ENCODE measurements around the gene PTHLH.

PTHLH gene

GRCh38 chr12:27972721-27973120, at the start of gene PTHLH:
PTHLH (minus strand) TSS chr12:27972733; CDS start chr12:27969494, 3,239 bp downstream.
- Histone ChIP-seq H3K36me3 (ENCODE audit: insufficient read depth, insufficient read length, low read length) (no peaks in the 10 kb centered on the region), H3K9ac (ENCODE audit: insufficient read length, low read depth) (no peak within 1 kb of the TSS), H3K4me1 (ENCODE audit: insufficient read depth, insufficient read length) (peaks cover 3% of the 10 kb centered on the region), H3K27me3 (ENCODE audit: insufficient read depth, insufficient read length) (peaks cover 98% of the 10 kb centered on the region), H3K9me3 (ENCODE audit: insufficient read depth, low read length) (no peaks in the 10 kb centered on the region), H3K4me3 (ENCODE audit: insufficient read length, low read depth) (no peak within 1 kb of the TSS)
- TF ChIP-seq ZNF274 (IDR thresholded peaks at IDR 0.05; ENCODE audit: low read depth, low read length) (no peak), YY1 (IDR thresholded peaks at IDR 0.05; ENCODE audit: insufficient read depth, insufficient read length) (no peak), SUZ12 (IDR thresholded peaks at IDR 0.05; ENCODE audit: extremely low read depth, insufficient read depth, insufficient read length) (no peak)
- DNase-seq (ENCODE audit: low read depth, low spot score), result no peak

GRCh38 chr12:28021704-28022103, 49.2 kb upstream of the PTHLH start:
- H3K36me3 ChIP-seq (ENCODE audit: insufficient read depth, insufficient read length, low read length), result no peaks in the 10 kb centered on the region
- no peak overlapping the region for H3K4me3 ChIP-seq (ENCODE audit: insufficient read length, low read depth)
- H3K9ac ChIP-seq (ENCODE audit: insufficient read length, low read depth), result no peak overlapping the region
- H3K4me1 ChIP-seq (ENCODE audit: insufficient read depth, insufficient read length), result peaks cover 2% of the 10 kb centered on the region
- no peak for DNase-seq (ENCODE audit: low read depth, low spot score)
- peaks cover 8% of the 10 kb centered on the region; the same call in 1 of the 2 replicates for H3K9me3 ChIP-seq (ENCODE audit: insufficient read depth, low read length)
- H3K27me3 ChIP-seq (ENCODE audit: insufficient read depth, insufficient read length), result no peaks in the 10 kb centered on the region
- no peak for TF ChIP-seq SUZ12 (IDR thresholded peaks at IDR 0.05; ENCODE audit: extremely low read depth, insufficient read depth, insufficient read length)
- no peak for TF ChIP-seq YY1 (IDR thresholded peaks at IDR 0.05; ENCODE audit: insufficient read depth, insufficient read length)
- no peak for TF ChIP-seq ZNF274 (IDR thresholded peaks at IDR 0.05; ENCODE audit: low read depth, low read length)

- 0 out of 2 replicates have a peak, but pooled peaks cover under 1% of the 10 kb centered on the region for H3K9me3 ChIP-seq (ENCODE audit: insufficient read depth, low read length)
These were observed 45.3 kb upstream of the PTHLH start for GRCh38 chr12:28017873-28018255.

GRCh38 chr12:28017126-28017872, 44.8 kb upstream of the PTHLH start:
- no peak for TF ChIP-seq SUZ12 (IDR thresholded peaks at IDR 0.05; ENCODE audit: extremely low read depth, insufficient read depth, insufficient read length)
- TF ChIP-seq YY1 (IDR thresholded peaks at IDR 0.05; ENCODE audit: insufficient read depth, insufficient read length), result no peak
- no peak for TF ChIP-seq ZNF274 (IDR thresholded peaks at IDR 0.05; ENCODE audit: low read depth, low read length)
- Histone ChIP-seq H3K4me1 (ENCODE audit: insufficient read depth, insufficient read length) (no peaks in the 10 kb centered on the region), H3K4me3 (ENCODE audit: insufficient read length, low read depth) (no peak overlapping the region), H3K27me3 (ENCODE audit: insufficient read depth, insufficient read length) (no peaks in the 10 kb centered on the region), H3K9ac (ENCODE audit: insufficient read length, low read depth) (no peak overlapping the region), H3K9me3 (ENCODE audit: insufficient read depth, low read length) (no peaks in the 10 kb centered on the region), H3K36me3 (ENCODE audit: insufficient read depth, insufficient read length, low read length) (no peaks in the 10 kb centered on the region)
- DNase-seq (ENCODE audit: low read depth, low spot score), result no peak

More at GRCh38 chr12:28017873-28018255, 45.3 kb upstream of the PTHLH start:
- TF ChIP-seq ZNF274 (IDR thresholded peaks at IDR 0.05; ENCODE audit: low read depth, low read length), result no peak
- TF ChIP-seq SUZ12 (IDR thresholded peaks at IDR 0.05; ENCODE audit: extremely low read depth, insufficient read depth, insufficient read length), result no peak
- TF ChIP-seq YY1 (IDR thresholded peaks at IDR 0.05; ENCODE audit: insufficient read depth, insufficient read length), result no peak
- Histone ChIP-seq H3K4me1 (ENCODE audit: insufficient read depth, insufficient read length) (no peaks in the 10 kb centered on the region), H3K27me3 (ENCODE audit: insufficient read depth, insufficient read length) (no peaks in the 10 kb centered on the region), H3K36me3 (ENCODE audit: insufficient read depth, insufficient read length, low read length) (no peaks in the 10 kb centered on the region), H3K4me3 (ENCODE audit: insufficient read length, low read depth) (no peak overlapping the region), H3K9ac (ENCODE audit: insufficient read length, low read depth) (no peak overlapping the region)
- DNase-seq (ENCODE audit: low read depth, low spot score), result no peak

GRCh38 chr12:28015165-28015564, 42.6 kb upstream of the PTHLH start:
- Histone ChIP-seq H3K4me3 (ENCODE audit: insufficient read length, low read depth) (no peak overlapping the region), H3K36me3 (ENCODE audit: insufficient read depth, insufficient read length, low read length) (no peaks in the 10 kb centered on the region)

GRCh38 chr12:28014196-28014595, 41.7 kb upstream of the PTHLH start:
- H3K36me3 ChIP-seq (ENCODE audit: insufficient read depth, insufficient read length, low read length), result no peaks in the 10 kb centered on the region
- no peaks in the 10 kb centered on the region for H3K27me3 ChIP-seq (ENCODE audit: insufficient read depth, insufficient read length)
- no peak for TF ChIP-seq SUZ12 (IDR thresholded peaks at IDR 0.05; ENCODE audit: extremely low read depth, insufficient read depth, insufficient read length)
- TF ChIP-seq YY1 (IDR thresholded peaks at IDR 0.05; ENCODE audit: insufficient read depth, insufficient read length), result no peak
- TF ChIP-seq ZNF274 (IDR thresholded peaks at IDR 0.05; ENCODE audit: low read depth, low read length), result no peak
- no peaks in the 10 kb centered on the region for H3K9me3 ChIP-seq (ENCODE audit: insufficient read depth, low read length)
- H3K9ac ChIP-seq (ENCODE audit: insufficient read length, low read depth), result no peak overlapping the region
- no peak for DNase-seq (ENCODE audit: low read depth, low spot score)
- no peak overlapping the region for H3K4me3 ChIP-seq (ENCODE audit: insufficient read length, low read depth)
- no peaks in the 10 kb centered on the region for H3K4me1 ChIP-seq (ENCODE audit: insufficient read depth, insufficient read length)

More at GRCh38 chr12:28015165-28015564, 42.6 kb upstream of the PTHLH start:
- H3K9me3 ChIP-seq (ENCODE audit: insufficient read depth, low read length), result no peaks in the 10 kb centered on the region
- H3K9ac ChIP-seq (ENCODE audit: insufficient read length, low read depth), result no peak overlapping the region
- H3K4me1 ChIP-seq (ENCODE audit: insufficient read depth, insufficient read length), result no peaks in the 10 kb centered on the region
- no peak for DNase-seq (ENCODE audit: low read depth, low spot score)
- H3K27me3 ChIP-seq (ENCODE audit: insufficient read depth, insufficient read length), result no peaks in the 10 kb centered on the region
- TF ChIP-seq YY1 (IDR thresholded peaks at IDR 0.05; ENCODE audit: insufficient read depth, insufficient read length) (no peak), ZNF274 (IDR thresholded peaks at IDR 0.05; ENCODE audit: low read depth, low read length) (no peak), SUZ12 (IDR thresholded peaks at IDR 0.05; ENCODE audit: extremely low read depth, insufficient read depth, insufficient read length) (no peak)

GRCh38 chr12:28012333-28012918, 39.9 kb upstream of the PTHLH start:
- Histone ChIP-seq H3K9ac (ENCODE audit: insufficient read length, low read depth) (no peak overlapping the region), H3K4me3 (ENCODE audit: insufficient read length, low read depth) (no peak overlapping the region), H3K4me1 (ENCODE audit: insufficient read depth, insufficient read length) (no peaks in the 10 kb centered on the region), H3K36me3 (ENCODE audit: insufficient read depth, insufficient read length, low read length) (no peaks in the 10 kb centered on the region), H3K9me3 (ENCODE audit: insufficient read depth, low read length) (no peaks in the 10 kb centered on the region), H3K27me3 (ENCODE audit: insufficient read depth, insufficient read length) (no peaks in the 10 kb centered on the region)
- TF ChIP-seq ZNF274 (IDR thresholded peaks at IDR 0.05; ENCODE audit: low read depth, low read length) (no peak), SUZ12 (IDR thresholded peaks at IDR 0.05; ENCODE audit: extremely low read depth, insufficient read depth, insufficient read length) (no peak), YY1 (IDR thresholded peaks at IDR 0.05; ENCODE audit: insufficient read depth, insufficient read length) (no peak)
- DNase-seq (ENCODE audit: low read depth, low spot score), result no peak

All from NT2/D1 (cell line).